ENCODE data around the gene DEFB110.

The DEFB110 gene

DNA sequence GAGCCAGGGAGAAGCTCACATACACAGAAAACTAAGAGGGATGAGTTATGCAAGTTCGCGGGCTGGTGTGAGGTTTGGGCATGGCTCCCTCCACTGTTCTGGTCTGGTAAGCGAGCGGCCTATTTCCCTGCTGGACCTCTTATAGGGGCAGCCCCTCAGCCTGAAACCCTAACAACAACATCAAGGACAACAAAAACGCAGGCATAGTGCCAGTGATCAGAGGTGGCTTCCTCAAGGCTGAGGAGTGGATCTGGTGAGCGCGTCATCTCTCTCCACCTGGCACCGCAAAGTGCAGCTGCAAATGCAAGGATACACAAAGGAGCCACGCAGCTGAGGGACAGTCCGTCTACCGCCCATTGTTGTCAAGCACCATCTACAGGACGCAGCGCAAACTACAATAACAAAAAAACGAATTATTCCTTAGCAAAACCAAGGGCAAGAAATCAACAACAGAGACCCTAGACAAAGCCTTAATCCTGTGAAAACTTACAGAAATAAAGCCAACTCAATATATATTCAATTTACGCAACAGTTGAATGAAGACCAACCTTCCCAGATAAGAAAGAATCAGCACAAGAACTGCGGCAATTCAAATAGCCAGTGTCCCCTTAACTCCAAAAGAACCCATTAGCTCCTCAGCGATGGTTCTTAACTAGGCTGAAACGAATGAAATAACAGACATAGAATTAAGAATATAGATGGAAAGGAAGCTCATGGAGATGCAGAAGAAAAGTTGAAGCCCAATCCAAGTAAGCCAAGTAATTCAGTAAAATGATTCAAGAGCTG is 9.2 kb upstream of the DEFB110 start:
- TF ChIP-seq, protein P1, sequence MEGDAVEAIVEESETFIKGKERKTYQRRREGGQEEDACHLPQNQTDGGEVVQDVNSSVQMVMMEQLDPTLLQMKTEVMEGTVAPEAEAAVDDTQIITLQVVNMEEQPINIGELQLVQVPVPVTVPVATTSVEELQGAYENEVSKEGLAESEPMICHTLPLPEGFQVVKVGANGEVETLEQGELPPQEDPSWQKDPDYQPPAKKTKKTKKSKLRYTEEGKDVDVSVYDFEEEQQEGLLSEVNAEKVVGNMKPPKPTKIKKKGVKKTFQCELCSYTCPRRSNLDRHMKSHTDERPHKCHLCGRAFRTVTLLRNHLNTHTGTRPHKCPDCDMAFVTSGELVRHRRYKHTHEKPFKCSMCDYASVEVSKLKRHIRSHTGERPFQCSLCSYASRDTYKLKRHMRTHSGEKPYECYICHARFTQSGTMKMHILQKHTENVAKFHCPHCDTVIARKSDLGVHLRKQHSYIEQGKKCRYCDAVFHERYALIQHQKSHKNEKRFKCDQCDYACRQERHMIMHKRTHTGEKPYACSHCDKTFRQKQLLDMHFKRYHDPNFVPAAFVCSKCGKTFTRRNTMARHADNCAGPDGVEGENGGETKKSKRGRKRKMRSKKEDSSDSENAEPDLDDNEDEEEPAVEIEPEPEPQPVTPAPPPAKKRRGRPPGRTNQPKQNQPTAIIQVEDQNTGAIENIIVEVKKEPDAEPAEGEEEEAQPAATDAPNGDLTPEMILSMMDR (IDR thresholded peaks at IDR 0.05; ENCODE audit: low read depth, low read length), result no peak
- no peak for DNase-seq (ENCODE audit: low read depth in 2 of 2)
- H3K4me3 ChIP-seq (replicated peaks in 1 of 2; ENCODE audit: low read depth in 2 of 2, low read length in 2 of 2), result no peak overlapping the region

DNA sequence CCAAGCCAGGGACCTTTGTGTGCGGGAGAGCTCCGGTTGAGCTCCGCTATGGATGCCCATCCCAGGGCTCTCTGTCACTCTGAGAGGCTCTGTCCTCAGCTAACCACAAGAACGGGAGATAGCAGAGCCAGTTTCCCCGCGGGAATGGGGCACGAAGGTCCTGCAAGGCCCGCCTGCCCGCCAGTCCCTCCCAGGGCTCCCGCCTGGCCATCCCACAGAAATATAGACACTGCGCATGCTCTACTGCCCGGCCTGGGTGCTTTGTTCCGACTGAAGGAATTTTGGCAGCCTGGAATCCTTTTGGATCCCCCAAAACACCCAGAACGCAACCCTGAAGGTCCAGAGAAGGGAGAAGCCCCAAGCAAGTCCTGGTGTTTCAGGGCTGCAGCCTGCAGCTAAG is 8.6 kb upstream of the DEFB110 start:
- no peak overlapping the region for H3K4me3 ChIP-seq (replicated peaks in 1 of 2; ENCODE audit: low read depth in 2 of 2, low read length in 2 of 2)
- TF ChIP-seq, protein P1 (IDR thresholded peaks at IDR 0.05; ENCODE audit: low read depth, low read length), result no peak

DNA sequence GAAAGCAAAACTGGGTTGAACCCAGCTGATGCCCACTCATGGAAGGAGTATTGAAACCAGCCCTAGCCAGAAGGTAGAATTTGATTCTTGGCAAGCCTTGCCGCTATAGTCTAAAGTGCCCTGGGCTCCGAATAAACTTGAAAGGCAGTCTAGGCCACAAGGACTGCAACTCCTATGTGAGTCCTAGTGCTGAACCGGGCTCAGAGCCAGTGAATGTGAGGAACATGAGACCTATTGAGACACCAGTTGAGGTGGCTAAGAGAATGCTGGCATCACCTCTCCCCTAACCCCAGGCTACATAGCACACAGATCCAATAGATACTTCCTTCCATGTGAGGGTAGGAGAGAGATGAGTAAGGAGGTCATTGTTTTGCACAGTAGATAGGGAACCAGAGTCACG is 3.5 kb upstream of the DEFB110 start:
- H3K4me3 ChIP-seq (replicated peaks in 1 of 2; ENCODE audit: low read depth in 2 of 2, low read length in 2 of 2), result no peak overlapping the region
- TF ChIP-seq, protein P1 (IDR thresholded peaks at IDR 0.05; ENCODE audit: low read depth, low read length), result no peak
- no peak for DNase-seq (ENCODE audit: low read depth in 2 of 2)

More for the DNA sequence above, 8.6 kb upstream of the DEFB110 start:
- DNase-seq (ENCODE audit: low read depth in 2 of 2), result no peak

DNA sequence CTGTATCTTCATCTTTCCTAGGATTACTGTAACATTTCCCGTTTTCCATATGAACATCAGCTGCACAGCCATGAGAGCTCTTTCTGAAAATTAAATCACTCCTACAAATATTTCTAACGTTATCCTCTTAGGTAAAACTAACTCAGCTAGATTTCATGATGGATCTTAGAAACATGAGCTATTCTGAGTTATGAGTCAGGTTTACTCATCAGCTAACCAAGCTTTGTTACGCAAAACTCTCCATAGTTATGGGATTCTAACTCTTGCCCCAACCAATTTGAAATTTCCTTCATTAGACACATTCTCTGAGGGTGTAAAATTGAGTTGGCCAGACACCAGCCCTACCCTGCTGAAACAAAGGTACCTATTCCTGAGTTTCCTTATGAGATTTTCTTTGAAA is 14.0 kb downstream of the DEFB110 start:
- TF ChIP-seq, protein P1 (IDR thresholded peaks at IDR 0.05; ENCODE audit: low read depth, low read length), result no peak
- H3K4me3 ChIP-seq (replicated peaks in 1 of 2; ENCODE audit: low read depth in 2 of 2, low read length in 2 of 2), result no peak overlapping the region
- DNase-seq (ENCODE audit: low read depth in 2 of 2), result no peak

DNA sequence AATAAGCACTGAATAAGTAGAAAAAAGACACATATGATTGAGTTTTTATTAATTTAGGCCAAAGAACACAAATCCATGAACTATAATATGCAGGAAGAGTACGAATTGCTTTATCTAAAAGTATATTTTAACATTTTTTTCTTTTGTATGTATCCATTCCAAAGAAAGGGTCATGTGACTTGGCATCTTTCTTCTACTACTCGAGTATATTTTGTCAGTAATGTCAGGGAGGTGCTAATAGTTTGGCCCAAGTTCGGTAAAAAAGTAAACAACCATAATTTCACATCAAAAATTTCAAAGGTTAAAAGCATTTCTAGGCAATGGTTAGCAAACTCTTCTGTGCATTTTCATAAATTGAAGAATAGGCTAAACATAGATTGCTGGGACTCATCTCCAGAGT is 18.7 kb downstream of the DEFB110 start:
- TF ChIP-seq, protein P1 (IDR thresholded peaks at IDR 0.05; ENCODE audit: low read depth, low read length), result no peak
- no peak for DNase-seq (ENCODE audit: low read depth in 2 of 2)
- no peak overlapping the region for H3K4me3 ChIP-seq (replicated peaks in 1 of 2; ENCODE audit: low read depth in 2 of 2, low read length in 2 of 2)

DNA sequence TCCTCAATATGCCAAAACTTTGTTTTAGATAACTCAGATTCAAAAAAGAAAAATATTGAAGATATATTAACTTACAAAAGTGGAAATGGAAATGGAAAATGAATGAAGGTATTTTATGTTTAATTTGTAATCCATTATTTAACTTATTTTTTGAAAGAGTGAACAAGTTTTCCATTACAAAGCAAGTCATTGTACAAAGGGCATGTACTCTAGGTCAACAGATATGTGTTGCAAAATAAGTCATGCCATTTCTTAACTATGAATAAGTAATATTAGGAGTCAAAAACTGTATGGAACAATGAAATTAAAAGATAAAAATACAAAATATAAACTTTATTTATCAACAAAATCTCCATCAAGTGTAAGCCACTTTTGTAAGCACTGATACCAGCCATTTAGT is 26.5 kb downstream of the DEFB110 start:
- DNase-seq (ENCODE audit: low read depth in 2 of 2), result no peak
- TF ChIP-seq, protein P1 (IDR thresholded peaks at IDR 0.05; ENCODE audit: low read depth, low read length), result no peak
- H3K4me3 ChIP-seq (replicated peaks in 1 of 2; ENCODE audit: low read depth in 2 of 2, low read length in 2 of 2), result no peak overlapping the region

DNA sequence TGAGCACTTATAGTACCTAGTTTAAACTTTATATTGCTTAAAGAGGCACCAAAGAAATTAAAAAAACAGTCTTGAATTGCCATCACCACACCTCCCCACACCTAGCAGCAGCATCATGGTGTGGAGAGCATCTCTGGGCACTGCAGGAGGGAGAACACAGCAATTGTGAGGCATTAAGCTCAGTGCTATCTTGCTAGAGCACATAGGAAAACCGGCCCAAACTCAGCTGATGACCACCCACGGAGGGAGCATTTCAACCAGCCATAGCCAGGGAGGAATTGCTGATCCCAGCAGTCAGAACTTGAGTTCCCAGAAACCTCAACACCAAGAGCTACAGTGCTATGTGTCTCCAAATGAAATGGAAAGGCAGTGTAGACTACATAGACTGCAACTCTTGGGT is 32.9 kb downstream of the DEFB110 start:
- DNase-seq (ENCODE audit: low read depth in 2 of 2), result no peak
- TF ChIP-seq, protein P1 (IDR thresholded peaks at IDR 0.05; ENCODE audit: low read depth, low read length), result no peak
- no peak overlapping the region for H3K4me3 ChIP-seq (replicated peaks in 1 of 2; ENCODE audit: low read depth in 2 of 2, low read length in 2 of 2)

Measured in cardiac fibroblast (primary cell).